Activated CD4-positive, alpha-beta T cell treated with anti-CD3 and anti-CD28 coated beads for 1 hour (primary cell): ENCODE data around the gene CLDN9.

Experiments
- DNase-seq: peaks from one replicate; pipeline ENCODE4 v3.0.0-alpha.2; 2020

Gene CLDN9

DNA sequence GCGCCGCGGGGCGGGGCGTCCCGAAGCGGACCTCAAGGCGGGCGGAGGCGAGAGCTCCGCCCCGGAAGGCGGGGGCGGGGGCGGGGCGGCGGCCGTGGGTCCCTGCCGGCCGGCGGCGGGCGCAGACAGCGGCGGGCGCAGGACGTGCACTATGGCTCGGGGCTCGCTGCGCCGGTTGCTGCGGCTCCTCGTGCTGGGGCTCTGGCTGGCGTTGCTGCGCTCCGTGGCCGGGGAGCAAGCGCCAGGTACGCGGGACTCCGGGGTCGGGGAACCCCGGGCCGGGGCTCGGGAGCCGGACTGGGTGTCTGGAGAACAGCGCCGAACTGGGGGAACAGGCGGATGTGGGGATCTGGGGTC, 7.5 kb downstream of the CLDN9 start, which contains the start of gene TNFRSF12A:
TSS of gene TNFRSF12A (plus strand) at position 122 of the 357 bp plus-strand sequence. CDS start at position 152, 30 bp downstream.
- peak; percentile 45 for DNase-seq

DNA sequence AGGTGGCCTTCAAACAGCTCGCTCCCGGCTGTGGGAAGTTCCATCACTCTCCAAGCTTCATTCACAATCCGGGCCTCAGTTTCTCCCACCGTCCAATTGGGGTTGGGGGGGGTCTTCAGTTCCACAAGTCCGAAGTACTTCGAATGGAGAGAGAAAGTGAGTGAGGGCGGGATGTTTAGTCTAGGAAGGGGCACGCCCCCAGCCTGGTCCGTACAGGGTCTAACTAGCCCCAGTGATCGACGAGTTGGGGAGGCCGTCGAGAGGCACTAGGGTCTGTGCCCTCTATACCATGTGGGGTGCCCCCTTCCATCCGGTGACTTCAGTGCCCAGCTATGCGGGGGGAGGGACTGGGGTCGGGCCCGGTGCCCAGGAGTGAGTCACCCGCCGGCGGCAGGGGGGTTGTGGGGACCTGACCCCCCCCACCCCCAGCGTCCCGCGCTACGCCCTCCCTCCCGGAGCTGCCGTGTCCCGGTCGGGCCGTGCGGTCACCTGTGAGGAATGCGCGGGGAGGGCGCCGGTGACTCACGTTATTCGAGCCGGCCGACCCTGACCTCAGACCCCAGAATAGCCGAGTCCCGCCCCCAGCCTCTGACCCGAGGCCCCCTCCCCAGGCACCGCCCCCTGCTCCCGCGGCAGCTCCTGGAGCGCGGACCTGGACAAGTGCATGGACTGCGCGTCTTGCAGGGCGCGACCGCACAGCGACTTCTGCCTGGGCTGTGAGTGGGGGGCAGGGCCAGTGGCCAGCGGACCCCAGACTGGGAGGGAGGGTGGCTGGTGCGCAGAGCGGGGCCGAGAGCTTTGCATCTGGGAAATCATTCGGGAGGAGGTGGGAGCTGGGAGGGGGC, 8.1 kb downstream of the CLDN9 start:
- peak; percentile 61 for DNase-seq

DNA sequence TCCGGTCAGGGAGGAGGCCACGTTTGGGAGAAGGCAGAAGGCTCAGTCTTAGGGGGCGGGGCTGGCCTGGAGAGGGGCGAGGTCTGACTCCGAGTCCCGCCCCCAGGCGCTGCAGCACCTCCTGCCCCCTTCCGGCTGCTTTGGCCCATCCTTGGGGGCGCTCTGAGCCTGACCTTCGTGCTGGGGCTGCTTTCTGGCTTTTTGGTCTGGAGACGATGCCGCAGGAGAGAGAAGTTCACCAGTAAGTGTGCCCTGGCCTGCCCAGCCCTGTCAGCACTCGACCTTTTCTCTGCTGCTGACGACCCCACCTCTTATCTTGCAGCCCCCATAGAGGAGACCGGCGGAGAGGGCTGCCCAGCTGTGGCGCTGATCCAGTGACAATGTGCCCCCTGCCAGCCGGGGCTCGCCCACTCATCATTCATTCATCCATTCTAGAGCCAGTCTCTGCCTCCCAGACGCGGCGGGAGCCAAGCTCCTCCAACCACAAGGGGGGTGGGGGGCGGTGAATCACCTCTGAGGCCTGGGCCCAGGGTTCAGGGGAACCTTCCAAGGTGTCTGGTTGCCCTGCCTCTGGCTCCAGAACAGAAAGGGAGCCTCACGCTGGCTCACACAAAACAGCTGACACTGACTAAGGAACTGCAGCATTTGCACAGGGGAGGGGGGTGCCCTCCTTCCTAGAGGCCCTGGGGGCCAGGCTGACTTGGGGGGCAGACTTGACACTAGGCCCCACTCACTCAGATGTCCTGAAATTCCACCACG, 8.9 kb downstream of the CLDN9 start:
- peak; percentile 74 for DNase-seq

DNA sequence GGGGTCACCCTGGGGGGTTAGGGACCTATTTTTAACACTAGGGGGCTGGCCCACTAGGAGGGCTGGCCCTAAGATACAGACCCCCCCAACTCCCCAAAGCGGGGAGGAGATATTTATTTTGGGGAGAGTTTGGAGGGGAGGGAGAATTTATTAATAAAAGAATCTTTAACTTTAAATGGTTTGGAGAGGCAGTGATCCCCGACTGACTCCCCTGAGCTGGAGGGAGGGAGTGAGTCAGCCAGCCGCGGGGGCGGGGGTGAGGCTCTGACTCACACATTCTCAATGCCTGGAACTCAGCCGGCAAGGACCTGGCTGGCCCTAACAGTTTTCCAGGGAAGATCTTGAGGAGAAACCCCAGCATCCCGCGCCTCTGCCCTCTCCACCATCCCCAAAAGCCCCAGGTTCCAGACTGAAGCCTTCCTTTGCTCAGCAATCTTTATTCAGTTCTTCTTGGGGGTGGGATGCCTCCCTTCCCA, 9.5 kb downstream of the CLDN9 start:
- peak; percentile 85 for DNase-seq

DNA sequence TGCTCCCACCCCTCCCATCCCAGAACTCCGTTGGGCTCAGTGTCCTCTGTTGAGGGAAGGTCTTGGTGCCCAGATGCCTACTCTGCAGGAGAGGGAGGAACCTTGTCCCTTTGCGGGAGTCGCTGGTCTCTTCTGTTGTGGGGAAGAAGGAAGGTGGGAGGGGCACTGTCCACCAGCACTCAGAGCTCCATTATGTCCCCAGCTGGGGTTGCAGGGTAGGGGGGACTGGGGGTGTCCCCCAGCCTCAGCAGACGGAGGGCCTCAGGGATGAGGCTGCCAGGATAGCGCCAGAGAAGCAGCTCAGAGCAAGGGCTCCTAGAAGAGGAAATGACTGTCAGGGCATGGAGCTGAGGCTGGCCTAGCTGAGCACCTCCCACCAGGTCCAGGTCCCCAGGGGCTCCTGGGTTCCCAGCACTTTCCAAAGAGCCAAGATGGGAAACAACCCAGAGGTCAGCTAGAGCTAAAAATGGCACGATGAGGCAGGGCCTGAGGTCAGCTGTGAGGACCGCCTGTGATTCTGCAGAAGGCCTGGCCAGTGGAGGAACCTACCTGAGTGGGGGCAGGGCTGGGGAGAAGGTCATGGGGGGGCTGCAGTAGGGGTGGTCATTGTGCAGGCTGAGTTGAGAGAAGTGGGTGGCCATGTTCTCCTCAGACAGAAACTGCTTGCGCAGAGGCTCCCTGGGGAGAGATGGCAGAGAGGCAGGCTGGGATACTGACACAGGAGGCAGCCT, 10.1 kb downstream of the CLDN9 start:
- no peak for DNase-seq

DNA sequence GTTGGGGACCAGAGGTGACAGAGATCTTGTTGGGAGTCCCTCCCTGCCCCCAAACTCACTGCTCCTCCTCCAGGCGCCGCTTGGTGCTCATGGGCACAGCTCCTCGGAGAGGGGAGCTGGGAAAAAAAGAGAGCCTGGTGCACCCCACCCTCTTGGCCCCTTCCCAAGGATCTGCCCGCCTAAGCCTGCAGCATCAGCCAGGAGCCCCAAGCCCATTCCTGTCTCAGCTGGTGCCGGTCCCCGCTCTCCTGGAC, 10.6 kb downstream of the CLDN9 start:
- no peak for DNase-seq

DNA sequence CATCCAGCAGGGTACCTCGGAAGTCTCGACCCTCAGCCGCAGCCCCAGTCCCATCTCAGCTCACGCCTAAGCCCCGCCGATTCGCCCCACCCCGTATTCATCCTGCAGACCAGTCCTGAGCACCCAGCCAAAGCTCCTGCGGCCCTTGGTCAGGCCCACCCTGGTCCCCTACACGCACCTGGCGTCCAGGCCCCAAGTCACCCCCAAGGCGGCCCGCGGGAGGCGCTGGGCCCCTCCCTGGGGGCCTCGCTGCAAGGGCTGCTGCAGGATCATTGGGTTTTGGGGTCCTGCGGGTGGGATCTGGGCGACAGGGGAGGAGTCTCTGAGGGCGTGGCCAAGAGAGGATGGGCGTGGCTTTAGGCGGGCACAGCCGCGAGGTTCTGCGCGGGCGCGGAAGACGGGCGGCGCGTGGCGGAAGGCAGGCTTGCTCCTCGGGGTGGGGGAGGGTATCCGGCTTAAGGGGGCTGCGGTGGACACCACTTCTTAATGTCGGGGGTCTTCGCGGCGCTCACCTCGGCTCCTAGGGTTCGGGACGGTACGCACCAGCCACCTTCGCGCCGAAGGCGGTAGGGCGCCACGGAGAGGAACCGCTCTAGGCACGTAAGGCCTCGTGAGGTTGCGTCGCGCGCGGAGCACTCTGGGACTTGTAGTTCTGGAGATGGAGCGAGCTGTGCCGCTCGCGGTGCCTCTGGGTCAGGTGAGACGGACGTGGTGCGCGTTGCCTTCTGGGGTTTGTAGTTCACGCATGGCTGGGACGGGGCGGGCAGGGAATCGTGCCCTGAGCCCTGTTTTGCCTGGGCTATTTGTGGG, 11.2 kb downstream of the CLDN9 start, which contains the start of the genes HCFC1R1 and THOC6:
TSS of gene HCFC1R1 (minus strand) at position 274 of the 810 bp plus-strand sequence. CDS start at position 273, 1 bp downstream.
TSS of gene THOC6 (plus strand) at position 367 of the 810 bp plus-strand sequence. CDS start at position 659, 292 bp downstream.
- DNase-seq, result peak; percentile 93

DNA sequence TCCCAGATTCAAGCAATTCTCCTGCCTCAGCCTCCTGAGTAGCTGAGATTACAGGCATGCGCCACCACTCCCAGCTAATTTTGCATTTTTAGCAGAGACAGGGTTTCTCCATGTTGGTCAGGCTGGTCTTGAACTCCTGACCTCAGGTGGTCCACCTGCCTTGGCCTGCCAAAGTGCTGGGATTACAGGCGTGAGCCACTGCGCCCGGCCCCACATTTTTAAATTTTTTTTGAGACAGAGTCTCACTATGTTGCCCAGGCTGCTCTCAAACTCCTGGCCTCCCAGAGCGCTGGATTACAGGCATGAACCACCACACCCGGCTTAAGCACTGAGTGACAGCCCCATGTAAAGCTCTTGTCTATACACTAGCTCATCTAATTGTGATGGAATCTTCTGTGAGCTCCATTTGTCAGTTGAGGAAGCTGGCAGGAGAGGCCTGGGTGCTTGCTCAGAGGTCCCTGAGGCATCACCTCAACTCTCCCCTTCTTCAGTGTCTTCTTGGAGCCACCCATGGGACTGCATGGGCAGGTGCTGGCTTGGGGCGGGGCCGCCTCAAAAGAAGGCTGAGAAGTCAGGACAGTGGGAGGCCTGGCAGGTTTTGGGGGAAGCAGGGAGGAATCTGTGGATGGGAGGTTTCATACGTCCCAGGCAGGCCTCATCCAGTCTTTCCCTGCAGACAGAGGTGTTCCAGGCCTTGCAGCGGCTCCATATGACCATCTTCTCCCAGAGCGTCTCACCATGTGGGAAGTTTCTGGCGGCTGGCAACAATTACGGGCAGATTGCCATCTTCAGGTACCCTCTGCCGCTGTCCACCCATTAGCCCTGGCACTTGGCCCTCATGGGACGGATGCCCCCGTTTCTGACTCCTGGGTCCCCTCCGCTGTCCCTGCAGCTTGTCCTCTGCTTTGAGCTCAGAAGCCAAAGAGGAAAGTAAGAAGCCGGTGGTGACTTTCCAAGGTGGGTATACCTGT, 12.6 kb downstream of the CLDN9 start:
- DNase-seq, result no peak

DNA sequence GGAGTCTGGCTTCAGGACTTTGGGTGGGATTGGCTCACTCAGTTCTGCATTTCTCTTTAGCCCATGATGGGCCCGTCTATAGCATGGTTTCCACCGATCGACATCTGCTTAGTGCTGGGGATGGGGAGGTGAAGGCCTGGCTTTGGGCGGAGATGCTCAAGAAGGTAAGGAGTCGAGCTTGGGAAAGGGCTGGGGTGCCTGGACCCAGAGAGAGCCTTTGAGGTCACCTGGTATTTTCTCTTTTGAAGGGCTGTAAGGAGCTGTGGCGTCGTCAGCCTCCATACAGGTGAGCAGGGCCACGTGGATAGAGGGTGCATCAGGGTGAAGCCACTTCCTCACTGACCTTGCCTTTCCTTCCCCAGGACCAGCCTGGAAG, 13.3 kb downstream of the CLDN9 start:
- no peak for DNase-seq

DNA sequence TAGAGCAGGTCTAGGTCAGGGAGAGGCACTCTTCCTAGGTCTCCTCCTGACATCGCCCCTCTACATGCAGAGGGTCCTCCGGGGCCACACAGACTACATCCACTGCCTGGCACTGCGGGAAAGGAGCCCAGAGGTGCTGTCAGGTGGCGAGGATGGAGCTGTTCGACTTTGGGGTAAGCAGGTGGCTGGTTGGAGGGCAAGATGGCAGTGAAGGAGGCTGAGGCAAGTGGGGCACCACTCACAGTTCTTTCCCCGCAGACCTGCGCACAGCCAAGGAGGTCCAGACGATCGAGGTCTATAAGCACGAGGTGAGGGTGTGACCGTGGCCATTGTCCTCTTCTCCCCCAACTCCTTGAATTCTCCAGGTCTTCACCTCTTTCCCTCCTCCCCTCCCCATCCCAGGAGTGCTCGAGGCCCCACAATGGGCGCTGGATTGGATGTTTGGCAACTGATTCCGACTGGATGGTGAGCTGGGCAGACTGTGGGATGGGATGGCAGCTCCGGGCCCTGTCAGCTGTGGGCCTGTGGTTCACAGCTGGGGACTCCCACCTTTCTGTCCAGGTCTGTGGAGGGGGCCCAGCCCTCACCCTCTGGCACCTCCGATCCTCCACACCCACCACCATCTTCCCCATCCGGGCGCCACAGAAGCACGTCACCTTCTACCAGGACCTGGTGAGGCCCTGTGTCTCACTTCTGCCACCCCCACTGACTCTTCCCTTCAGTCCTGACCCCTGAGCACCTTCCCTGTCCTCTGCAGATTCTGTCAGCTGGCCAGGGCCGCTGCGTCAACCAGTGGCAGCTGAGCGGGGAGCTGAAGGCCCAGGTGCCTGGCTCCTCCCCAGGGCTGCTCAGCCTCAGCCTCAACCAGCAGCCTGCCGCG, 14.1 kb downstream of the CLDN9 start:
- no peak for DNase-seq

DNA sequence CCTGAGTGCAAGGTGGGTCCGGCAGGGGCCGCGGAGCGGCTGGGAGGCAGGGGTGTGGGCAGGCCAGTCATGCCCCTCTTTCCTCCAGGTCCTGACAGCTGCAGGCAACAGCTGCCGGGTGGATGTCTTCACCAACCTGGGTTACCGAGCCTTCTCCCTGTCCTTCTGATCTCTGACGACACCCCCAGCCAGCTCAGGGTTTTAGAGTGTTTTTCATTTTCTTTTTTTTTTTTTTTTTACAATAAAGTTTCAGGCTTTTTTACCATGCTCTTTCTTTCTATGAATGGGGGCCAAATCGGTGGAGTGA, 14.7 kb downstream of the CLDN9 start:
- DNase-seq, result no peak

DNA sequence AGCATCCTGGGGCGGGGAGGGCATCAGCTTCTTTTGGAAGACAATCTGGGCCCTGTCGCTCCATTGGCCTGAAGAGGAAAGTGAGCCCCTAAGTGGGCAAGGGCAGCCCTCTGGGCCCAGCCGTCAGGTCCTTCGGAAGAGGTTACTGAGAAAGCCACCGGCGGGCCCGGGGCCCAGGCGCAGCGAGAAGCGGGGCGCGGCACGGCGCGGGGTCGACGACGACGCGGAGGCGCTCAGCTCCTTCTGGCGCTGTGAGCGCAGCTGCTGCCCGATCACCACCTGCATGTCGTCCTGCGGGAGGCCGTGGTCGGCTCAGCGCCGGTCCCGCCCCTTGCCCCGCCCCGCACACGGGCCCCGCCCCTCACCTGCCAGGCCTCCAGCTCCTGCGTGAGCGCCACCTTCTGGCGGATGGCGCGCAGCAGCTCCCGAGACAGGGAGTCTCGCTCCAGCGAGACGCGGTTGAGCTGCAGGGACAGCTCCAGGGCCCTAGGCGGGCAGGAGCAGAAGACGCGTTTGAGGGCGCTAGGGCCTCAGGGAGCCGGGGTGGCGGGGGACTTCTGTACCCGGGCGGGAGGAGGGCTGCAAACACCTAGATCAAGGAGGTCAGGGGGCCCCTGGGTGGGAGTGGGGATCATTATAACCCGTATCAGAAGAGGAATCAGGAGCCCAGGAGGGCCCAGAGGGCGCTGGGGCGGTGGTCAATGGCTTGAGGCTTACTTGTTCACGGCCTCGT, 15.4 kb downstream of the CLDN9 start:
- DNase-seq, result peak; percentile 79

DNA sequence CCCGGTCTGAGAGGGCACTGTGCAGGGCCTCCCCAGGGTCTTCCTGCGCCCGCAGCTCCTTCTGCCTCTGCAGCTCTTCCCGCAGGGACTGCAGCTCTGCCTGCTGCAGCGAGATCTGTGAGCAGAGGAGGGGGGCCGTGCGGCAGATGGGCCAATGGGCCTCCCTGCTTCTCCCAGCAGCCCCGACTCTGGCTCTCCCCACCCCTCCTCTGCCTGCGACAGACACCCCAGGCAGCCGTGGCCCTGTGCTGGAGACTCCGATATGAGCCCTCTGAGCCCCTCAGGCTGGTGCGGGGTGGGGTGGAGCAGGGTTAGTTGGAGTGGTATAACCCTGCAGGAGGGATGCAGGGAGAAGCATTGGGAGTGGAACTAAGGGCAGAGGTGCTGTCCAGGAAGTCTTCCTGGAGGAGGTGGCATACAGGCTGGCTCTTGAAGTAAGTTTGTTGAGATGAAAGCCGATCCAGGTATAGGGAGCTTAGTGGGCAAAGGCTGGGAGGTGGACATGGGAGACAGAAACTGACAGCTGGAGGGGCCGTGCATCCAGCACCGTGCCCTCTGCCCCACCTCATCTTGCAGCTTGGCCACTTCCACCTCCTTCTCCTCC, 16.1 kb downstream of the CLDN9 start:
- no peak for DNase-seq

DNA sequence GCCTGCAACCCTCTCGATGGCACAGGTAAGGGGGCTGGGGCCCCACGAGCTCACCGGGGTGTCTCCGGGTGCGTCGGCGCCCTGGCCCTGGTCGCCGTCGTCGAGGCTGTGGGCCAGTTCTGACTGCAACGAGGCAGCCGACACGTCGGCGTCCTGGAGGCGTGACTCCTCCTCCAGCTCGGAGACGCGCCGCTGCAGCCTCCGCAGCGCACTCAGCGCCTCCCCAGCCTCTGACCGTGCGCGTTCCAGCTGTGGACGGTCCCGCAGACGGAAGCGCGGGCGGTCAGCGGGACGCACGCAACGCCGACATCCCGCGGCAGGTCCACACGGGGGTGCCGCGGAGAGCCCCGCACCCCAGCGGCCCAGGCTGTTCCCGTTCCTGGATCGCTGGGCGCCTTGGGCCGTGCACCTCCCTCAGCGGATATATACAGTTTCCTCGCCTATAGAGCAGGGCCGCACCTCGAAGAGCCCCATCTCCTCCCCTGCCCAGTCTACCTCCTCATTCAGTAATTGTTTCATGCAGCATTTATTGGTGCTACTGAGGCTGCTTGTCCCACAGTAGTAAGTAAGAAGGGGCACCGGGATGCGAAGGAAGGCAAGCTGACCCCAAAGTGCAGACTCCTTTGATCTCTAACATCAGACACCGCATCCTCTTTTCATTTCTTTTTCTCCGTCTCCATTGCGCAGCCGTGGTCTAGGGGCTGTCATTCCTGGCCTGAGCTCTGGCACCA, 16.9 kb downstream of the CLDN9 start:
- no peak for DNase-seq

DNA sequence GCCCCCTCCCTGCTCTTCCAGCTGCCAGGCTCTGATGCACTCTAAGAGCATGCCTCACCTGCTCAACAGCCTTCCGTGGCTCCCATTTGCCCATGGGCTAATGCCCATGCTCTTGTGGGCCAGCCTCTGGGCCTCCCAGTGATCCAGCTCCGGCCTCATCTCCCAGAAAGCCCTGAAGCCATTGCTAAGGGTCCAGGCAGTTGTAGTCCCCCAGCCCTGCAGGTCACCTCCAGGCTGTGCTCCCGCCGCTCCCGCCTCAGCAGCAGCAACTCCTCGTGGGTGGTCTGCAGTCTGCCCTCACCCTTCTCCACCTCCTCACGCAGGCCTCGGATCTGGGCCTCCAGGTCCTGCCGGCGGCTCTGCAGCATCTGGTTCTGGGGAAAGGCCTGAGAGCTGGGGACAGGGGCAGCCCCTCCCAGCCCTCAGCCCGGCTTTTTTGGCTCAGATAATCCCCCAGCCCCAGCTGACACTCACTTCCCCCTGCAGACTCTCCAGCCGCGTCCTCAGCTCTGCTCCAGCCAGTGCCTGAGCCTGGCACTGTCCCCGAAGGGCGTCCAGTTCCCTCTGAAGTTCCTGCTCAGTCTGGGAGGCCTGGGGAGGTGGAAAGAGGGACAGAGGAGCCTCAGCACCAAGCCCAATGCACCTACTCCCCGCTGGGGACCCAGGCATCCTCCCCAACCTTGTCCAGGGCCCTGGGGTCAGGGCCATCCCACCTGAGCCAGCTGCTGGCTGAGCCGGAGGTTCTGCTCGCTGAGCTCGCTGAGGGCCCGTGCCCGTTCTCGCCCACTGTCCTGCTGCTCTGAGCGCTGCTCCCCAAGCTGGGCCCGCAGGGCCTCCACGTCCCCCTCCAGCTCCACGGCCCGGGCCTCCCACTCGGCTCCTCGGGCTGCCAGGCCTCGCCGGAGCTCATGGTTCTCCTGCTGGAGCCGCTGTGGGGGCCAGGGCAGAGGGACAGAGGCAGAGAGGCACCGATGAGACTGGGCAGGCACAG, 17.8 kb downstream of the CLDN9 start:
- no peak for DNase-seq

DNA sequence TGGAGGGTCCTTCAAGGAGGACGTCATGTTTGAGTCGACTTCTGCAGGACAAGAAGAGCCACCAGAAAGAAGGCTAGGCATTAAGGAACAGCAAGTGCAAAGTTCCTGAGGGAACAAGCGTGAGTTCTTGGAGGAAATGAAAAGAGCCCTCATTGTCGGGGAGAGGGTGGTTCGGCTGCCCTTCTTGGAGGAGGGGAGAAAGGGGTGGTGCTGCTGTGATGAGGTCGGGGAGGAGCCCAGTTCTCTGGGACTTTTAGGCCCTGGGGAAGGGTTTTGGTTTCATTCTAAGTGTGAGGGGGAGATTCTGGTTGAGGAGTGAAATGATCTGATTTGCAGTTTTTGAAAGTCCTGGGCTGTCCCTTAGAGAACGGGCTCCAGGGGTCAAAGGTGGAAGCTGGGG, 19.9 kb downstream of the CLDN9 start:
- DNase-seq, result no peak

DNA sequence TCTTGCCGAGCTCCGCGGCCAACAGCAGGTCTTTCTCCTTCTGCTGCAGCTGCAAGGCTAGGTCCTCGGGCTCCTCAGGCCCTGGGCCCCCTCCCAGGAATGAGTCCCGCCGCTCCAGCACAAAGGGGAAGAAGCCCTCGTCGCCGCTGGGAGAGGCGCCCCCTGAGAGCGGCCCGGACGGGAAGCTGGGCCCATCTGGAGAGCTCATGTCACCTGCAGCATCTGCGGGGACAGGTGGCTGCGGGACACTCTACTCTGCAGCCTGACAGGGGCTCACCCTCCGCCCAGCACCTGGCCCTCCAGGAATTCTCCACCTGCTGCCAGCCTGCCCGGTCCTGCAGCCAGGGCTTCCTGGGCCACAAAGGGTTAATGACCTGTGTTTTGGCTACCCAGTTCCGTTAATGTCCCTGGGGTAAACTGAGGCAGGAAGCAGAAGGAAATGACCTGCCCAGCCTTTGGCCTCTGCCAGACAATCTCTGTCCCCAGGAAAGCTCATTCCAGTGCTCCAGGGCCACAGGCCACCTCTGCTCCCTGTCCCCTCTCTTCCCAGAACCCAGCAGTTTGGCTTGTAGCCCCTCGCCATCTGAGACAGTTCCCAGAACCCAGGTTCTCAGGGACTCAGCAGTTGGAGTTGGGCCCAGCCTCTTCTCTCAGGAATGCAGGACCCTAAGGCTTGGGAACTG, 22.7 kb downstream of the CLDN9 start:
- DNase-seq, result no peak
